ENCODE measurements around the gene MTMR8. TPM values are rescaled to one million over a fixed set of nuclear protein-coding genes. Genes with fewer than 3 reads are reported as not detected.

The MTMR8 gene
- total RNA-seq, 2 donors from 2014 or later: 3.1 to 8.1 TPM

DNA sequence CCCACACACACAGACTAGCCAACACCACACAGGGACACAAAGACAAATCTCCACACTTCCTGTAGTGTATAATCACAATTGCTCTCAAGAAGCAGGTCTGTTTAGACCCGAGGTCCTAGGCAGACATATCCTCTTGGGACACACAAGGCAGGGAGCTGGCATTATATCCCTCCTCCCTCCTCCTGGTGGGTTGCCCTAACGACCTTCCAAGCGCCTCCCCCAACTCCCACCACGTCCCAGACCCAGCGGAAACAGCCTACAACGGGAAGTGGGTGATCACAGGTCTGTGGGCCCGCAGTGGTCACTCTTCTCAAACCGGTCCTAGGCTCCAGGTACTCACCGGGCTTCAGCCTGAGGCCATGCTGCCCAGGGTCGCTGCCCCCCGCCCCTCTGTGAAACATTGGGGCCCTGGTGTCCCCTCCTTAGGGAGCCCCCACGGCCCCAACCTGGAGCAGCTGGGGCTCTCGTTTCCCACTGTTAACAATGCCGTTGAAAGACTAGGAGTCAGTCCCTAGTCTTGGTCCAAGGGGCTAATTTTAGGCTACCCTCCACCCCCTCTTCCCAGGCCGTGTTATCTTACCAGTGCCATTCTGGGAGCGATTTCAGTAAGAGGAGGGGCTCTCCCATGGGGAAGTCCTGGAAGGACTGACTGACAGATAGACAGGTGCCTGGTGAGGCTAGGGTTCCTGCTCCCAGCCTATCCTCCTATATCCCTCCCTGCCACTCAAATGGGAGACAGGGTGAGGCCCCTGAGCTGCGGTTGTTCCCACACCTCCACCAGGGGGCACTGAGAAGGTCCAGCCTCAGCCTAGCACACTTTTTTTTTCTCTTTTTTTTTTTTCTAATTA lies 164.9 kb downstream of the MTMR8 start, which contains the start of gene ASB12:
ASB12 (minus strand) TSS at position 485 of the 848 bp plus-strand sequence. CDS start 4,957 bp downstream, outside the sequence.
- H3K9me3 ChIP-seq (ENCODE audit: control insufficient read depth, low read length, poor library complexity, severe bottlenecking): no peaks in the 10 kb centered on the region
- DNase-seq (no peak), ATAC-seq (no peak)
- H3K36me3 Mint-ChIP-seq (ENCODE audit: low read depth): no peaks in the 10 kb centered on the region
- no peaks in the 10 kb centered on the region for H3K4me1 Mint-ChIP-seq
- H3K27me3 Mint-ChIP-seq: no peaks in the 10 kb centered on the region
- no peak within 1 kb of the TSS for H3K27ac Mint-ChIP-seq
- no peak within 1 kb of the TSS for H3K4me3 Mint-ChIP-seq

DNA sequence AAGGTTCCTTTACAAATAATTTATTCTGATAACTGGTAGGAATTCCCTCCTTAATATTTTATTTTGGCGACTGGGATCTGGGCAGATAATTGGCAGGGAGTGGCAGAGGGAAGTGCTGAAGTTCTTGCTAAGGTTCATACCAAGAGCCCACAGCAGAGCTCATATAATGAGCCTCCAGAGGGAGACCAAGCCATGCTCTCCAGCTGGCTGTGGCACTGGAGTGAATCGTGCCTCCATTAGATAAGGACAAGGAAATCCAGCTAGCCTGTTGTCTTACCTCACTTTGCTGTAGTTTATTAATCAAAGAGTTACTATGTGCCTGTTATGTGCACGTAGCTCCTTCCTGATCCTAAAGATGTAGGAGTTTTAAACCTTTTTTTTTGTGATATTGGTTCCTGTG lies 166.1 kb downstream of the MTMR8 start:
- no peak overlapping the region for H3K4me3 Mint-ChIP-seq
- ATAC-seq (no peak), DNase-seq (no peak)
- H3K4me1 Mint-ChIP-seq: no peaks in the 10 kb centered on the region
- no peaks in the 10 kb centered on the region for H3K36me3 Mint-ChIP-seq (ENCODE audit: low read depth)
- H3K27me3 Mint-ChIP-seq: no peaks in the 10 kb centered on the region
- H3K27ac Mint-ChIP-seq: no peak overlapping the region
- no peaks in the 10 kb centered on the region for H3K9me3 ChIP-seq (ENCODE audit: control insufficient read depth, low read length, poor library complexity, severe bottlenecking)

Other genes with a start within 250 kb of the MTMR8 start
- gene AMER1, start 189.7 kb downstream of the MTMR8 start, total RNA-seq: 1 to 10 TPM; 3.2 to 3.8 TPM
- under 1 TPM in 1 of 2 donors, not detected in 1; 0.22 TPM for gene ASB12, start 164.8 kb downstream of the MTMR8 start, total RNA-seq